GM12878 (cell line): Measurements from ENCODE around the gene ADAMTSL2. TPM values are rescaled to one million over a fixed set of nuclear protein-coding genes. Genes with fewer than 3 reads are reported as not detected.

Source experiments
- ATAC-seq: fragments of 200-7000 bp; cut with Tn5 transposase; 3 replicates; pipeline ENCODE4 v1.9.1; 2020; ENCODE audit warnings: mild to moderate bottlenecking, moderate library complexity
- BruUV-seq: library from RNA; stranded (reverse); fragments of 400-500 nt; replicated peaks from 2 replicates; lab custom pipeline; 2021; lab: Mats Ljungman, UMichigan
- CTCF ChIA-PET: fragments of 300-600 bp; sonication (Branson Sonifier 250); formaldehyde crosslinking; extraction: SDS; loops from one replicate; lab custom pipeline; 2021; ENCODE audit warnings: inconsistent platforms; lab: Yijun Ruan, JAX
- POLR2A ChIA-PET: fragments of 350-600 bp; formaldehyde crosslinking; extraction: SDS; loops from one replicate; lab custom pipeline; 2021; ENCODE audit warnings: inconsistent platforms; lab: Charles Lee
- RAD21 ChIA-PET: fragments of 300-600 bp; sonication (Branson Sonifier 250); formaldehyde crosslinking; loops from one replicate; lab custom pipeline; 2023; ENCODE audit warnings: antibody characterized with exemption; ENCODE audit not compliant: unreplicated experiment; lab: Charles Lee
- SMC1A ChIA-PET: fragments of 300-600 bp; sonication (Branson Sonifier 250); formaldehyde crosslinking; loops from one replicate; lab custom pipeline; 2023; ENCODE audit not compliant: unreplicated experiment, uncharacterized antibody; lab: Charles Lee
- DNase-seq: peaks from one replicate; pipeline ENCODE4 v3.0.0-alpha.2; 2011; ENCODE audit warnings: low read depth, low spot score
- FAIRE-seq: peaks from 3 replicates; lab custom pipeline; 2011; peaks lifted over from hg19 to GRCh38; lab: Jason Lieb, UNC
- H2AFZ ChIP-seq: 2 replicates; pipeline ENCODE4 v1.6.0; 2011; ENCODE audit warnings: low read depth, low read length, control low read depth; ENCODE audit not compliant: control insufficient read depth
- H3K27ac ChIP-seq: 2 replicates; pipeline ENCODE4 v1.5.1; 2011; ENCODE audit warnings: control low read depth; ENCODE audit not compliant: control insufficient read depth, insufficient read depth
- H3K27me3 ChIP-seq, 2 experiments: replicated peaks in 1 of 2; 2 replicates each; pipeline versions ENCODE4 v1.6.0 to v1.6.1; 2011; ENCODE audit warnings: low read length in 1 of 2; ENCODE audit not compliant: control insufficient read depth in 2 of 2, insufficient read depth in 2 of 2
- H3K36me3 ChIP-seq, 2 experiments: 2 replicates each; pipeline ENCODE4 v1.5.1; 2011; ENCODE audit warnings: low read length in 1 of 2; ENCODE audit not compliant: control insufficient read depth in 2 of 2, insufficient read depth in 2 of 2
- H3K4me1 ChIP-seq: 2 replicates; pipeline ENCODE4 v1.6.1; 2011; ENCODE audit warnings: mild to moderate bottlenecking, low read length, moderate library complexity, mixed read lengths; ENCODE audit not compliant: control insufficient read depth, insufficient read depth
- H3K4me2 ChIP-seq: 2 replicates; pipeline ENCODE4 v1.6.0; 2011; ENCODE audit warnings: control low read depth; ENCODE audit not compliant: control insufficient read depth, insufficient read depth
- H3K4me3 ChIP-seq: fragments of 200-600 bp; sonication (generic); 2 replicates; pipeline ENCODE4 v1.5.1; 2016
- H3K79me2 ChIP-seq: 2 replicates; pipeline ENCODE4 v1.6.0; 2011; ENCODE audit warnings: low read length; ENCODE audit not compliant: control insufficient read depth, insufficient read depth
- H3K9ac ChIP-seq: 2 replicates; pipeline ENCODE4 v1.8.0; 2011; ENCODE audit warnings: low read length, control low read depth, mixed read lengths; ENCODE audit not compliant: control insufficient read depth, insufficient read depth
- H3K9me3 ChIP-seq: replicated peaks from 3 replicates; pipeline ENCODE4 v1.5.1; 2011; ENCODE audit warnings: mild to moderate bottlenecking, low read length; ENCODE audit not compliant: control insufficient read depth, insufficient read depth
- H4K20me1 ChIP-seq: 2 replicates; pipeline ENCODE4 v1.6.0; 2011; ENCODE audit not compliant: control insufficient read depth, insufficient read depth
- CBX5 ChIP-seq: sonication (generic); IDR thresholded peaks from 2 replicates; pipeline ENCODE4 v1.6.1; 2016; ENCODE audit warnings: low read depth, moderate library complexity, mild to moderate bottlenecking, inconsistent platforms
- CEBPB ChIP-seq, 2 experiments: fragments of 150-350 bp in 1 of 2; IDR thresholded peaks; 2 replicates each; pipeline ENCODE4 v1.6.1; 2012 to 2014; ENCODE audit warnings: low read depth in 2 of 2, low read length in 2 of 2, borderline replicate concordance in 1 of 2, inconsistent platforms in 1 of 2
- FOS ChIP-seq: IDR thresholded peaks from 3 replicates; pipeline ENCODE4 v1.6.1; 2011; ENCODE audit warnings: borderline replicate concordance; ENCODE audit not compliant: insufficient read length; ENCODE audit errors: extremely low read depth
- GATAD2B ChIP-seq: fragments of 450-650 bp; conservative IDR thresholded peaks from 2 replicates; pipeline ENCODE4 v1.6.1; 2017; ENCODE audit warnings: low read depth, mild to moderate bottlenecking, moderate library complexity
- HDGF ChIP-seq: fragments of 450-650 bp; IDR thresholded peaks from 2 replicates; pipeline ENCODE4 v1.6.1; 2016; ENCODE audit warnings: antibody characterized with exemption
- NFIC ChIP-seq: IDR thresholded peaks from 2 replicates; pipeline ENCODE4 v1.6.1; 2012; ENCODE audit warnings: low read depth, mild to moderate bottlenecking, inconsistent platforms, low read length, moderate library complexity
- NFXL1 ChIP-seq: fragments of 450-650 bp; IDR thresholded peaks from 2 replicates; pipeline ENCODE4 v1.6.1; 2017; ENCODE audit warnings: antibody characterized with exemption, mild to moderate bottlenecking, borderline replicate concordance
- PAX8 ChIP-seq: fragments of 450-650 bp; IDR thresholded peaks from 2 replicates; pipeline ENCODE4 v1.6.1; 2017; ENCODE audit warnings: mild to moderate bottlenecking, moderate library complexity
- POU2F2 ChIP-seq: IDR thresholded peaks from 3 replicates; pipeline ENCODE4 v1.6.1; 2011; ENCODE audit warnings: low read depth, mild to moderate bottlenecking, low read length, borderline replicate concordance
- RAD21 ChIP-seq: IDR thresholded peaks from 2 replicates; pipeline ENCODE4 v1.6.1; 2011; ENCODE audit warnings: mild to moderate bottlenecking, low read depth, low read length, moderate library complexity; ENCODE audit not compliant: insufficient read depth
- TARDBP ChIP-seq: IDR thresholded peaks from 2 replicates; pipeline ENCODE4 v1.6.1; 2016; ENCODE audit warnings: borderline replicate concordance
- ZNF24 ChIP-seq: fragments of 450-650 bp; IDR thresholded peaks from 2 replicates; pipeline ENCODE4 v1.6.1; 2017; ENCODE audit warnings: antibody characterized with exemption, mild to moderate bottlenecking
- ZNF384 ChIP-seq: IDR thresholded peaks from 2 replicates; pipeline ENCODE4 v1.6.1; 2012; ENCODE audit warnings: low read depth, mild to moderate bottlenecking, low read length, improper control_type of control experiment, borderline replicate concordance
- ZSCAN29 ChIP-seq: fragments of 450-650 bp; IDR thresholded peaks from 2 replicates; pipeline ENCODE4 v1.6.1; 2017; ENCODE audit warnings: mild to moderate bottlenecking, moderate library complexity
- WGBS: methylation state at CpG from one replicate; pipeline ENCODE4 v1.1.6; 2016; ENCODE audit warnings: low lambda C conversion rate; ENCODE audit not compliant: insufficient replicate concordance, insufficient coverage; ENCODE audit errors: missing lambda C conversion rate; 5-methylcytosine and 5-hydroxymethylcytosine counted together
- in situ Hi-C: fragments of 300-500 bp; cut with MboI; formaldehyde crosslinking; loops from 9 replicates; pipeline ENCODE4 v1.14.3; 2018; ENCODE audit warnings: mixed read lengths
- intact Hi-C: fragments of 100-400 bp; cut with micrococcal nuclease; formaldehyde crosslinking; loops from one replicate; pipeline ENCODE4 v1.14.2; 2022; ENCODE audit not compliant: unreplicated experiment
- polyA plus RNA-seq, 11 experiments: library from polyadenylated mRNA; depleted of rRNA in 4 of 11; unstranded in 6 of 11; stranded (reverse) in 5 of 11; fragments of >200 nt; fragmentation: Nextera tagmentation in 4 of 11; fragmentation: Illumina TruSeq in 1 of 11; extraction: Ambion mirVana in 4 of 11; extraction: Trizol in 1 of 11; gene quantifications; 1 replicate in 1 of 11; 2 replicates in 10 of 11; pipeline versions ENCODE4 v1.2.1 to v1.2.3, GENCODE V29; 2011 to 2016; ENCODE audit warnings: inconsistent platforms in 2 of 11, missing spikeins in 2 of 11, low read depth in 1 of 11
- total RNA-seq, 4 experiments: library from RNA; depleted of rRNA in 3 of 4; stranded (reverse); fragments of >200 nt in 3 of 4; fragmentation: Illumina TruSeq in 1 of 4; extraction: Trizol in 1 of 4; gene quantifications; 2 replicates each; pipeline versions ENCODE4 v1.2.1 to v1.2.3, GENCODE V29; 2013 to 2021
- TF ChIP-seq, protein P1 (sequence below): fragments of 450-650 bp; IDR thresholded peaks from 2 replicates; pipeline ENCODE4 v1.6.1; 2017; ENCODE audit warnings: mild to moderate bottlenecking
- TF ChIP-seq, protein P2 (sequence below): fragments of 450-650 bp; IDR thresholded peaks from 2 replicates; pipeline ENCODE4 v1.6.1; 2014; ENCODE audit warnings: mild to moderate bottlenecking

Gene ADAMTSL2
- total and polyA plus RNA-seq, 10 of the 15 experiments (the other 5 are each of a cell fraction or from before 2014, with no cell fraction given), result 0.07 TPM; not detected in 9

DNA sequence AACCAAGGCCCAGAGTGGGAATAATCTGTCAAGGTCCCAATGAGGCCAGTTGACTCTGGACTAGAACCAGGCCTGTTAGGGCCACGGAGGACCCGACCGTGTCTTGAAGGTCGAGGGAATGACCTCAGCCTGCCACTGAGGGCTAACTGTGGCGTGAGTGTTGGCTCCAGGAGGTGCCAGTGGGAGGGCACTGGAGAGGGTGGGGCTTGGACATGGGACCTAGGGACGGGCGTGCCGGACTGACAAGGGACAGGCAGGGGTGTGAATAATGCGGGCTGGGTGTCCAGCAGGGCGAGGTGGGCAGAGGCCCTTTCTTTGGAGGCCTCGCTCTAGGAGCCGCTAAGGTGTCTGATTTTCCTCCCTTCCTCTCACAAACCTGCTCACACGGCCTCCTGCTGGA lies 7.5 kb downstream of the ADAMTSL2 start:
- Histone ChIP-seq H3K27me3 (peaks cover 0 to 7% of the 10 kb centered on the region in 2 experiments; a peak in 3 of 4 replicates), H3K27ac (no peak overlapping the region), H3K9ac (no peak overlapping the region), H3K79me2 (no peaks in the 10 kb centered on the region), H3K4me1 (no peaks in the 10 kb centered on the region; the same call in 1 of the 2 replicates), H4K20me1 (no peaks in the 10 kb centered on the region)
- SMC1A ChIA-PET, result no interaction called here
- RAD21 ChIA-PET, result no interaction called here
- ATAC-seq, result no peak
- POLR2A ChIA-PET, result no interaction called here
- 35% methylated on average over 11 of the region's 13 CpGs for WGBS
- in situ Hi-C loops, result loop anchor here (25.0 kb wide), 1 partner anchor 470 kb away; no protein-coding TSS in a partner anchor
- BruUV-seq, result no TSS peak
- TF ChIP-seq, protein P1, sequence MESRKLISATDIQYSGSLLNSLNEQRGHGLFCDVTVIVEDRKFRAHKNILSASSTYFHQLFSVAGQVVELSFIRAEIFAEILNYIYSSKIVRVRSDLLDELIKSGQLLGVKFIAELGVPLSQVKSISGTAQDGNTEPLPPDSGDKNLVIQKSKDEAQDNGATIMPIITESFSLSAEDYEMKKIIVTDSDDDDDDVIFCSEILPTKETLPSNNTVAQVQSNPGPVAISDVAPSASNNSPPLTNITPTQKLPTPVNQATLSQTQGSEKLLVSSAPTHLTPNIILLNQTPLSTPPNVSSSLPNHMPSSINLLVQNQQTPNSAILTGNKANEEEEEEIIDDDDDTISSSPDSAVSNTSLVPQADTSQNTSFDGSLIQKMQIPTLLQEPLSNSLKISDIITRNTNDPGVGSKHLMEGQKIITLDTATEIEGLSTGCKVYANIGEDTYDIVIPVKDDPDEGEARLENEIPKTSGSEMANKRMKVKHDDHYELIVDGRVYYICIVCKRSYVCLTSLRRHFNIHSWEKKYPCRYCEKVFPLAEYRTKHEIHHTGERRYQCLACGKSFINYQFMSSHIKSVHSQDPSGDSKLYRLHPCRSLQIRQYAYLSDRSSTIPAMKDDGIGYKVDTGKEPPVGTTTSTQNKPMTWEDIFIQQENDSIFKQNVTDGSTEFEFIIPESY, result no peak
- no peak for TF ChIP-seq GATAD2B
- no peak for TF ChIP-seq RAD21
- no peak for TF ChIP-seq ZNF24
- no peak for TF ChIP-seq NFXL1
- TF ChIP-seq ZSCAN29, result no peak
- TF ChIP-seq TARDBP, result no peak
- TF ChIP-seq HDGF, result no peak
- no peak for TF ChIP-seq POU2F2
- TF ChIP-seq PAX8, result no peak
- TF ChIP-seq, protein P2, sequence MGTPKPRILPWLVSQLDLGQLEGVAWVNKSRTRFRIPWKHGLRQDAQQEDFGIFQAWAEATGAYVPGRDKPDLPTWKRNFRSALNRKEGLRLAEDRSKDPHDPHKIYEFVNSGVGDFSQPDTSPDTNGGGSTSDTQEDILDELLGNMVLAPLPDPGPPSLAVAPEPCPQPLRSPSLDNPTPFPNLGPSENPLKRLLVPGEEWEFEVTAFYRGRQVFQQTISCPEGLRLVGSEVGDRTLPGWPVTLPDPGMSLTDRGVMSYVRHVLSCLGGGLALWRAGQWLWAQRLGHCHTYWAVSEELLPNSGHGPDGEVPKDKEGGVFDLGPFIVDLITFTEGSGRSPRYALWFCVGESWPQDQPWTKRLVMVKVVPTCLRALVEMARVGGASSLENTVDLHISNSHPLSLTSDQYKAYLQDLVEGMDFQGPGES, result no peak
- no peak for TF ChIP-seq CBX5
- TF ChIP-seq CEBPB (IDR thresholded peaks at IDR 0.05; ENCODE audit: borderline replicate concordance in 1 of 2, low read depth in 2 of 2, low read length in 2 of 2), result no peak
- no peak for TF ChIP-seq FOS
- no peak for TF ChIP-seq NFIC
- TF ChIP-seq ZNF384, result no peak
- TF ChIP-seq, all 136 proteins: peak for 0
- intact Hi-C loops, result no loop called here
- Histone ChIP-seq H3K9me3 (no peaks in the 10 kb centered on the region), H2AFZ (no peak overlapping the region), H3K4me3 (no peak overlapping the region), H3K4me2 (no peak overlapping the region), H3K36me3 (no peaks in the 10 kb centered on the region)
- FAIRE-seq (no peak), DNase-seq (no peak)
- CTCF ChIA-PET, result interaction anchor here (0.8 kb wide), 1 partner anchor 303 kb away, joined by 3 read pairs; no protein-coding TSS in a partner anchor
